A549 (cell line): ENCODE results near the gene EFNA5.

ENCODE experiments used
- CHD4 ChIP-seq: fragments of 200-600 bp; sonication (generic); IDR thresholded peaks from 2 replicates; pipeline ENCODE4 v1.6.1; 2016; ENCODE audit warnings: antibody characterized with exemption, mild to moderate bottlenecking, borderline replicate concordance
- CTCF ChIP-seq: fragments of >200 bp; sonication (Bioruptor Twin); formaldehyde crosslinking; IDR thresholded peaks from 3 replicates; pipeline ENCODE4 v1.5.1; 2016
- NPAS2 ChIP-seq: fragments of 250-450 bp; sonication (Bioruptor Pico); IDR thresholded peaks from 2 replicates; pipeline ENCODE4 v1.8.0; 2022; ENCODE audit warnings: mild to moderate bottlenecking, moderate library complexity, borderline replicate concordance
- RAD21 ChIP-seq, 2 experiments: fragments of >200 bp in 1 of 2; sonication (Bioruptor Twin) in 1 of 2; formaldehyde crosslinking in 1 of 2; IDR thresholded peaks in 1 of 2; conservative IDR thresholded peaks in 1 of 2; 2 replicates in 1 of 2; 3 replicates in 1 of 2; pipeline ENCODE4 v1.6.1; 2012 to 2018; ENCODE audit warnings: inconsistent platforms in 1 of 2
- SMC3 ChIP-seq: fragments of >200 bp; sonication (Bioruptor Twin); formaldehyde crosslinking; IDR thresholded peaks from 3 replicates; pipeline ENCODE4 v1.6.1; 2018; ENCODE audit warnings: inconsistent platforms

GRCh38 chr5:107597247-107597646 is 73.5 kb downstream of the EFNA5 start:
- TF ChIP-seq RAD21 (conservative IDR thresholded peaks at IDR 0.05 in 1 of 2, IDR thresholded peaks at IDR 0.05 in 1 of 2): no peak
- TF ChIP-seq NPAS2 (CRISPR knock-in tag): no peak
- TF ChIP-seq CTCF: no peak
- no peak for TF ChIP-seq SMC3
- TF ChIP-seq CHD4: no peak
